GM23338 (cell line): Measurements from ENCODE around the gene TMEM165. TPM values are rescaled to one million over a fixed set of nuclear protein-coding genes. Genes with fewer than 3 reads are reported as not detected.

Experiments used
- ATAC-seq: fragments of 200-7000 bp; cut with Tn5 transposase; 3 replicates; pipeline ENCODE4 v1.9.1; 2020
- DNase-seq: peaks from one replicate; pipeline ENCODE4 v3.0.0-alpha.2; 2015; ENCODE audit warnings: low spot score
- H2AFZ ChIP-seq: fragments of 200-600 bp; sonication (generic); 2 replicates; pipeline ENCODE4 v1.8.0; 2016; ENCODE audit warnings: antibody characterized with exemption, mild to moderate bottlenecking, moderate library complexity
- H3F3A ChIP-seq: fragments of 200-600 bp; sonication (generic); replicated peaks from 2 replicates; pipeline ENCODE4 v1.8.0; 2017; ENCODE audit warnings: antibody characterized with exemption, mixed run types, low read depth
- H3K27ac ChIP-seq: fragments of 200-600 bp; sonication (generic); 2 replicates; pipeline ENCODE4 v1.6.1; 2016; ENCODE audit warnings: low read depth
- H3K27me3 ChIP-seq: fragments of 200-600 bp; sonication (generic); 2 replicates; pipeline ENCODE4 v1.8.0; 2016; ENCODE audit warnings: mild to moderate bottlenecking, mixed run types, moderate library complexity; ENCODE audit not compliant: insufficient read depth
- H3K36me3 ChIP-seq: fragments of 200-600 bp; sonication (generic); 2 replicates; pipeline ENCODE4 v1.8.0; 2016; ENCODE audit warnings: mild to moderate bottlenecking; ENCODE audit not compliant: insufficient read depth
- H3K4me1 ChIP-seq: fragments of 200-600 bp; sonication (generic); 2 replicates; pipeline ENCODE4 v1.8.0; 2016; ENCODE audit warnings: mild to moderate bottlenecking, moderate library complexity; ENCODE audit not compliant: insufficient read depth
- H3K4me2 ChIP-seq: fragments of 200-600 bp; sonication (generic); 2 replicates; pipeline ENCODE4 v1.7.1; 2017; ENCODE audit warnings: mixed run types
- H3K4me3 ChIP-seq: fragments of 200-600 bp; sonication (generic); 2 replicates; pipeline ENCODE4 v1.6.1; 2016; ENCODE audit warnings: mixed run types
- H3K79me2 ChIP-seq: fragments of 200-600 bp; sonication (generic); replicated peaks from 2 replicates; pipeline ENCODE4 v1.8.0; 2017; ENCODE audit warnings: mild to moderate bottlenecking; ENCODE audit not compliant: insufficient read depth
- H3K9me2 ChIP-seq: fragments of 200-600 bp; sonication (generic); 2 replicates; pipeline ENCODE4 v1.8.0; 2017; ENCODE audit not compliant: insufficient read depth
- H4K20me1 ChIP-seq: fragments of 200-600 bp; sonication (generic); replicated peaks from 2 replicates; pipeline ENCODE4 v1.8.0; 2017; ENCODE audit warnings: mild to moderate bottlenecking; ENCODE audit not compliant: insufficient read depth
- H3K27ac Mint-ChIP-seq: 2 replicates; pipeline ENCODE4 v1.8.0; 2020; ENCODE audit warnings: inconsistent platforms, mild to moderate bottlenecking, moderate library complexity, mixed read lengths
- H3K27me3 Mint-ChIP-seq: 3 replicates; pipeline ENCODE4 v1.8.0; 2022; ENCODE audit warnings: low read depth, mild to moderate bottlenecking, moderate library complexity, mixed read lengths, inconsistent platforms; ENCODE audit not compliant: insufficient read depth, poor library complexity
- H3K36me3 Mint-ChIP-seq: 3 replicates; pipeline ENCODE4 v1.8.0; 2021; ENCODE audit warnings: low read depth, mild to moderate bottlenecking, inconsistent platforms, moderate library complexity, mixed read lengths
- H3K4me1 Mint-ChIP-seq: 3 replicates; pipeline ENCODE4 v1.8.0; 2020; ENCODE audit warnings: mild to moderate bottlenecking, inconsistent platforms, mixed read lengths
- H3K4me3 Mint-ChIP-seq: 3 replicates; pipeline ENCODE4 v1.8.0; 2021; ENCODE audit warnings: moderate library complexity, mild to moderate bottlenecking, inconsistent platforms, mixed read lengths
- H3K9me3 Mint-ChIP-seq: 3 replicates; pipeline ENCODE4 v1.8.0; 2020; ENCODE audit warnings: moderate library complexity, mild to moderate bottlenecking, inconsistent platforms, mixed read lengths
- CREB1 ChIP-seq: fragments of 250-450 bp; sonication (Bioruptor Pico); IDR thresholded peaks from 2 replicates; pipeline ENCODE4 v1.5.0; 2020; ENCODE audit warnings: low read depth, mild to moderate bottlenecking, moderate library complexity
- EZH2 ChIP-seq: fragments of 200-600 bp; sonication (generic); IDR thresholded peaks from one replicate; pipeline ENCODE4 v1.8.0; 2017; ENCODE audit warnings: antibody characterized with exemption, mild to moderate bottlenecking, low read depth; ENCODE audit not compliant: unreplicated experiment
- EZH2phosphoT487 ChIP-seq: fragments of 200-600 bp; sonication (generic); IDR thresholded peaks from one replicate; pipeline ENCODE4 v1.8.1; 2018; ENCODE audit warnings: antibody characterized with exemption; ENCODE audit not compliant: unreplicated experiment
- JUNB ChIP-seq: IDR thresholded peaks from one replicate; pipeline ENCODE4 v1.6.1; 2016; ENCODE audit warnings: antibody characterized with exemption; ENCODE audit not compliant: unreplicated experiment
- NANOG ChIP-seq: IDR thresholded peaks from 2 replicates; pipeline ENCODE4 v1.6.1; 2016; ENCODE audit warnings: antibody characterized with exemption, borderline replicate concordance
- POLR2AphosphoS5 ChIP-seq: IDR thresholded peaks from 2 replicates; pipeline ENCODE4 v1.6.1; 2016; ENCODE audit warnings: antibody characterized with exemption, low read depth
- STAT1 ChIP-seq: IDR thresholded peaks from one replicate; pipeline ENCODE4 v1.6.1; 2016; ENCODE audit warnings: antibody characterized with exemption; ENCODE audit not compliant: unreplicated experiment
- ZNF114 ChIP-seq: fragments of 250-450 bp; sonication (Bioruptor Pico); IDR thresholded peaks from 2 replicates; pipeline ENCODE4 v1.5.0; 2020; ENCODE audit warnings: mild to moderate bottlenecking, moderate library complexity
- ZNF331 ChIP-seq: fragments of 250-450 bp; sonication (Bioruptor Pico); IDR thresholded peaks from 2 replicates; pipeline ENCODE4 v1.5.0; 2020; ENCODE audit warnings: low read depth, mild to moderate bottlenecking, moderate library complexity
- polyA plus RNA-seq: library from polyadenylated mRNA; unstranded; fragments of >200 nt; fragmentation: Nextera tagmentation; extraction: Ambion mirVana; gene quantifications from 2 replicates; pipeline ENCODE4 v1.2.1, GENCODE V29; 2016
- total RNA-seq: library from RNA; depleted of rRNA; stranded (reverse); fragments of >200 nt; shearing (Covaris generic); gene quantifications from 2 replicates; pipeline ENCODE4 v1.2.3, GENCODE V29; 2014
- TF ChIP-seq, protein P1 (sequence below): fragments of 250-450 bp; sonication (Bioruptor Pico); IDR thresholded peaks from 2 replicates; pipeline ENCODE4 v1.5.0; 2020; ENCODE audit warnings: mild to moderate bottlenecking, moderate library complexity
- TF ChIP-seq, protein P2 (sequence below): IDR thresholded peaks from one replicate; pipeline ENCODE4 v1.6.1; 2018; ENCODE audit warnings: antibody characterized with exemption; ENCODE audit not compliant: unreplicated experiment
- TF ChIP-seq, protein P3 (sequence below): IDR thresholded peaks from 2 replicates; pipeline ENCODE4 v1.6.1; 2016; ENCODE audit warnings: antibody characterized with exemption
- TF ChIP-seq, protein P4 (sequence below), 2 experiments: fragments of 200-600 bp in 1 of 2; sonication (generic) in 1 of 2; conservative IDR thresholded peaks; 2 replicates each; pipeline versions ENCODE4 v1.5.1 to v1.6.1; 2016 to 2017; ENCODE audit warnings: antibody characterized with exemption in 2 of 2, low read depth in 2 of 2, mild to moderate bottlenecking in 2 of 2, moderate library complexity in 1 of 2

TMEM165 gene
- total and polyA plus RNA-seq, 2 experiments from 2014 or later = 125 to 171 TPM

DNA sequence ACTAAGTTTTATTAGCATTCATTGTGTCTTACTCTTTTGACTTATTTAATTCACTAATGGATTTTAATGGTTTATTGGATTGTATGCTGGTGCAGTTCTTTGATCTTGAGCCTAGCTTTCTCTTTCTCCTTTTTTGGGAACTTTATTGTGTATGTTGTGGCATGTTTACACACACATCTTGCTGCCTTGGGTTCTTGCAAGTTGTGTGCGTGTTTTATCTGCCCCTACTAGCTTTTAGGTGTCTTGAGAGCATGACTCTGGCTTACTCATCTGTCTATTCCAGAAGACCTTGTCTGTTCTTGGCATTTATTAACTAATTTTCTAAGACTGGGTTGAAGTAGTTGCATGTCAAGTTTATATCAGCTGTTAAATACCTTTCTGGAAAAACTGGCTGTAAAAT, 2.7 kb downstream of the TMEM165 start (continued):
- TF ChIP-seq, protein P1, sequence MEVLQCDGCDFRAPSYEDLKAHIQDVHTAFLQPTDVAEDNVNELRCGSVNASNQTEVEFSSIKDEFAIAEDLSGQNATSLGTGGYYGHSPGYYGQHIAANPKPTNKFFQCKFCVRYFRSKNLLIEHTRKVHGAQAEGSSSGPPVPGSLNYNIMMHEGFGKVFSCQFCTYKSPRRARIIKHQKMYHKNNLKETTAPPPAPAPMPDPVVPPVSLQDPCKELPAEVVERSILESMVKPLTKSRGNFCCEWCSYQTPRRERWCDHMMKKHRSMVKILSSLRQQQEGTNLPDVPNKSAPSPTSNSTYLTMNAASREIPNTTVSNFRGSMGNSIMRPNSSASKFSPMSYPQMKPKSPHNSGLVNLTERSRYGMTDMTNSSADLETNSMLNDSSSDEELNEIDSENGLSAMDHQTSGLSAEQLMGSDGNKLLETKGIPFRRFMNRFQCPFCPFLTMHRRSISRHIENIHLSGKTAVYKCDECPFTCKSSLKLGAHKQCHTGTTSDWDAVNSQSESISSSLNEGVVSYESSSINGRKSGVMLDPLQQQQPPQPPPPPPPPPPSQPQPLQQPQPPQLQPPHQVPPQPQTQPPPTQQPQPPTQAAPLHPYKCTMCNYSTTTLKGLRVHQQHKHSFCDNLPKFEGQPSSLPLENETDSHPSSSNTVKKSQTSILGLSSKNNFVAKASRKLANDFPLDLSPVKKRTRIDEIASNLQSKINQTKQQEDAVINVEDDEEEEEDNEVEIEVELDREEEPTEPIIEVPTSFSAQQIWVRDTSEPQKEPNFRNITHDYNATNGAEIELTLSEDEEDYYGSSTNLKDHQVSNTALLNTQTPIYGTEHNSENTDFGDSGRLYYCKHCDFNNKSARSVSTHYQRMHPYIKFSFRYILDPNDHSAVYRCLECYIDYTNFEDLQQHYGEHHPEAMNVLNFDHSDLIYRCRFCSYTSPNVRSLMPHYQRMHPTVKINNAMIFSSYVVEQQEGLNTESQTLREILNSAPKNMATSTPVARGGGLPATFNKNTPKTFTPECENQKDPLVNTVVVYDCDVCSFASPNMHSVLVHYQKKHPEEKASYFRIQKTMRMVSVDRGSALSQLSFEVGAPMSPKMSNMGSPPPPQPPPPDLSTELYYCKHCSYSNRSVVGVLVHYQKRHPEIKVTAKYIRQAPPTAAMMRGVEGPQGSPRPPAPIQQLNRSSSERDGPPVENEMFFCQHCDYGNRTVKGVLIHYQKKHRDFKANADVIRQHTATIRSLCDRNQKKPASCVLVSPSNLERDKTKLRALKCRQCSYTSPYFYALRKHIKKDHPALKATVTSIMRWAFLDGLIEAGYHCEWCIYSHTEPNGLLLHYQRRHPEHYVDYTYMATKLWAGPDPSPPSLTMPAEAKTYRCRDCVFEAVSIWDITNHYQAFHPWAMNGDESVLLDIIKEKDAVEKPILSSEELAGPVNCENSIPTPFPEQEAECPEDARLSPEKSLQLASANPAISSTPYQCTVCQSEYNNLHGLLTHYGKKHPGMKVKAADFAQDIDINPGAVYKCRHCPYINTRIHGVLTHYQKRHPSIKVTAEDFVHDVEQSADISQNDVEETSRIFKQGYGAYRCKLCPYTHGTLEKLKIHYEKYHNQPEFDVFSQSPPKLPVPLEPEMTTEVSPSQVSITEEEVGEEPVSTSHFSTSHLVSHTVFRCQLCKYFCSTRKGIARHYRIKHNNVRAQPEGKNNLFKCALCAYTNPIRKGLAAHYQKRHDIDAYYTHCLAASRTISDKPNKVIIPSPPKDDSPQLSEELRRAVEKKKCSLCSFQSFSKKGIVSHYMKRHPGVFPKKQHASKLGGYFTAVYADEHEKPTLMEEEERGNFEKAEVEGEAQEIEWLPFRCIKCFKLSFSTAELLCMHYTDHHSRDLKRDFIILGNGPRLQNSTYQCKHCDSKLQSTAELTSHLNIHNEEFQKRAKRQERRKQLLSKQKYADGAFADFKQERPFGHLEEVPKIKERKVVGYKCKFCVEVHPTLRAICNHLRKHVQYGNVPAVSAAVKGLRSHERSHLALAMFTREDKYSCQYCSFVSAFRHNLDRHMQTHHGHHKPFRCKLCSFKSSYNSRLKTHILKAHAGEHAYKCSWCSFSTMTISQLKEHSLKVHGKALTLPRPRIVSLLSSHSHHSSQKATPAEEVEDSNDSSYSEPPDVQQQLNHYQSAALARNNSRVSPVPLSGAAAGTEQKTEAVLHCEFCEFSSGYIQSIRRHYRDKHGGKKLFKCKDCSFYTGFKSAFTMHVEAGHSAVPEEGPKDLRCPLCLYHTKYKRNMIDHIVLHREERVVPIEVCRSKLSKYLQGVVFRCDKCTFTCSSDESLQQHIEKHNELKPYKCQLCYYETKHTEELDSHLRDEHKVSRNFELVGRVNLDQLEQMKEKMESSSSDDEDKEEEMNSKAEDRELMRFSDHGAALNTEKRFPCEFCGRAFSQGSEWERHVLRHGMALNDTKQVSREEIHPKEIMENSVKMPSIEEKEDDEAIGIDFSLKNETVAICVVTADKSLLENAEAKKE (CRISPR knock-in tag) = no peak
- TF ChIP-seq EZH2phosphoT487 = no peak

DNA sequence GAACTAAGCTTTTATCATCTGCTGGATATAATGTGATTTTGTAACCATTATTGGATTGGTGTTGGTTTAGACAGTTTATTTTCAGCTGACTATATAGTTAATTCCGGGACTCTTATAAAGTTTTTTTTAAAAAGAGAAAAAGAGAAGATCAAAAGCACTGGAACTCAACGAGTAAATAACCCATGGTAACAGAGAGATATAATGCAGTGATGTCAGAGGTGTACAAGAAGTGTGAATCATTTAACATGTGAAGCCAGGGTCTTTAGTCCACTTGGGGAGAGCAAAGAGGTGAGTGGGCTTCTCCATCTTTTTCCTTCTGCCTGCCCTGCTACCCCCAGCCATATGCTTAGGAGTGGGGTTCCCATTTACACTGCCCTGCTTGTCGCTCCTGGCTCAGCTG, 3.2 kb downstream of the TMEM165 start:
- ATAC-seq = no peak
- Histone ChIP-seq H3K9me2 (no peaks in the 10 kb centered on the region), H4K20me1 (peaks cover 50% of the 10 kb centered on the region), H3K27me3 (no peaks in the 10 kb centered on the region), H3K36me3 (peaks cover 16% of the 10 kb centered on the region; the same call in 1 of the 2 replicates), H3K27ac (no peak overlapping the region), H3K4me1 (peaks cover 22% of the 10 kb centered on the region), H3F3A (no peaks in the 10 kb centered on the region), H2AFZ (no peak overlapping the region), H3K79me2 (peaks cover 76% of the 10 kb centered on the region), H3K4me2 (peak overlapping the region; percentile 87), H3K4me3 (peak overlapping the region; percentile 92)
- no peak overlapping the region for H3K27ac Mint-ChIP-seq
- H3K9me3 Mint-ChIP-seq = no peaks in the 10 kb centered on the region; the same call in 1 of the 3 replicates
- DNase-seq = no peak
- H3K36me3 Mint-ChIP-seq = peaks cover 50% of the 10 kb centered on the region
- peaks cover 4% of the 10 kb centered on the region for H3K27me3 Mint-ChIP-seq
- H3K4me1 Mint-ChIP-seq = peaks cover 24% of the 10 kb centered on the region
- peak overlapping the region; percentile 94 for H3K4me3 Mint-ChIP-seq
- TF ChIP-seq JUNB = no peak
- no peak for TF ChIP-seq POLR2AphosphoS5
- TF ChIP-seq, protein P2, sequence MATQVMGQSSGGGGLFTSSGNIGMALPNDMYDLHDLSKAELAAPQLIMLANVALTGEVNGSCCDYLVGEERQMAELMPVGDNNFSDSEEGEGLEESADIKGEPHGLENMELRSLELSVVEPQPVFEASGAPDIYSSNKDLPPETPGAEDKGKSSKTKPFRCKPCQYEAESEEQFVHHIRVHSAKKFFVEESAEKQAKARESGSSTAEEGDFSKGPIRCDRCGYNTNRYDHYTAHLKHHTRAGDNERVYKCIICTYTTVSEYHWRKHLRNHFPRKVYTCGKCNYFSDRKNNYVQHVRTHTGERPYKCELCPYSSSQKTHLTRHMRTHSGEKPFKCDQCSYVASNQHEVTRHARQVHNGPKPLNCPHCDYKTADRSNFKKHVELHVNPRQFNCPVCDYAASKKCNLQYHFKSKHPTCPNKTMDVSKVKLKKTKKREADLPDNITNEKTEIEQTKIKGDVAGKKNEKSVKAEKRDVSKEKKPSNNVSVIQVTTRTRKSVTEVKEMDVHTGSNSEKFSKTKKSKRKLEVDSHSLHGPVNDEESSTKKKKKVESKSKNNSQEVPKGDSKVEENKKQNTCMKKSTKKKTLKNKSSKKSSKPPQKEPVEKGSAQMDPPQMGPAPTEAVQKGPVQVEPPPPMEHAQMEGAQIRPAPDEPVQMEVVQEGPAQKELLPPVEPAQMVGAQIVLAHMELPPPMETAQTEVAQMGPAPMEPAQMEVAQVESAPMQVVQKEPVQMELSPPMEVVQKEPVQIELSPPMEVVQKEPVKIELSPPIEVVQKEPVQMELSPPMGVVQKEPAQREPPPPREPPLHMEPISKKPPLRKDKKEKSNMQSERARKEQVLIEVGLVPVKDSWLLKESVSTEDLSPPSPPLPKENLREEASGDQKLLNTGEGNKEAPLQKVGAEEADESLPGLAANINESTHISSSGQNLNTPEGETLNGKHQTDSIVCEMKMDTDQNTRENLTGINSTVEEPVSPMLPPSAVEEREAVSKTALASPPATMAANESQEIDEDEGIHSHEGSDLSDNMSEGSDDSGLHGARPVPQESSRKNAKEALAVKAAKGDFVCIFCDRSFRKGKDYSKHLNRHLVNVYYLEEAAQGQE = no peak
- TF ChIP-seq NANOG = no peak
- TF ChIP-seq ZNF114 = no peak
- TF ChIP-seq, protein P3, sequence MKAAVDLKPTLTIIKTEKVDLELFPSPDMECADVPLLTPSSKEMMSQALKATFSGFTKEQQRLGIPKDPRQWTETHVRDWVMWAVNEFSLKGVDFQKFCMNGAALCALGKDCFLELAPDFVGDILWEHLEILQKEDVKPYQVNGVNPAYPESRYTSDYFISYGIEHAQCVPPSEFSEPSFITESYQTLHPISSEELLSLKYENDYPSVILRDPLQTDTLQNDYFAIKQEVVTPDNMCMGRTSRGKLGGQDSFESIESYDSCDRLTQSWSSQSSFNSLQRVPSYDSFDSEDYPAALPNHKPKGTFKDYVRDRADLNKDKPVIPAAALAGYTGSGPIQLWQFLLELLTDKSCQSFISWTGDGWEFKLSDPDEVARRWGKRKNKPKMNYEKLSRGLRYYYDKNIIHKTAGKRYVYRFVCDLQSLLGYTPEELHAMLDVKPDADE = no peak
- no peak for TF ChIP-seq CREB1 (CRISPR knock-in tag)
- TF ChIP-seq ZNF331 (CRISPR knock-in tag) = no peak
- TF ChIP-seq EZH2 = no peak
- TF ChIP-seq, protein P4, sequence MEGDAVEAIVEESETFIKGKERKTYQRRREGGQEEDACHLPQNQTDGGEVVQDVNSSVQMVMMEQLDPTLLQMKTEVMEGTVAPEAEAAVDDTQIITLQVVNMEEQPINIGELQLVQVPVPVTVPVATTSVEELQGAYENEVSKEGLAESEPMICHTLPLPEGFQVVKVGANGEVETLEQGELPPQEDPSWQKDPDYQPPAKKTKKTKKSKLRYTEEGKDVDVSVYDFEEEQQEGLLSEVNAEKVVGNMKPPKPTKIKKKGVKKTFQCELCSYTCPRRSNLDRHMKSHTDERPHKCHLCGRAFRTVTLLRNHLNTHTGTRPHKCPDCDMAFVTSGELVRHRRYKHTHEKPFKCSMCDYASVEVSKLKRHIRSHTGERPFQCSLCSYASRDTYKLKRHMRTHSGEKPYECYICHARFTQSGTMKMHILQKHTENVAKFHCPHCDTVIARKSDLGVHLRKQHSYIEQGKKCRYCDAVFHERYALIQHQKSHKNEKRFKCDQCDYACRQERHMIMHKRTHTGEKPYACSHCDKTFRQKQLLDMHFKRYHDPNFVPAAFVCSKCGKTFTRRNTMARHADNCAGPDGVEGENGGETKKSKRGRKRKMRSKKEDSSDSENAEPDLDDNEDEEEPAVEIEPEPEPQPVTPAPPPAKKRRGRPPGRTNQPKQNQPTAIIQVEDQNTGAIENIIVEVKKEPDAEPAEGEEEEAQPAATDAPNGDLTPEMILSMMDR (conservative IDR thresholded peaks at IDR 0.05; ENCODE audit: low read depth in 2 of 2) = no peak
- TF ChIP-seq STAT1 = no peak
